Activated B cell treated with CpG ODN at 0.5 μM for 24 hours (primary cell): Measurements from ENCODE around the gene NAPSA. TPM values are rescaled to one million over a fixed set of nuclear protein-coding genes. Genes with fewer than 3 reads are reported as not detected.

ENCODE experiments used
- ATAC-seq: fragments of 200-7000 bp; cut with Tn5 transposase; one replicate; pipeline ENCODE4 v1.10.0; 2021; ENCODE audit warnings: low read depth, mild to moderate bottlenecking, moderate library complexity
- CTCF ChIA-PET: fragments of 350-600 bp; sonication (Branson Sonifier 250); formaldehyde crosslinking; loops from one replicate; lab custom pipeline; 2021; ENCODE audit warnings: antibody characterized with exemption; lab: Charles Lee
- POLR2A ChIA-PET: fragments of 350-600 bp; sonication (Branson Sonifier 250); formaldehyde crosslinking; loops from one replicate; lab custom pipeline; 2021; ENCODE audit warnings: antibody characterized with exemption; lab: Charles Lee
- DNase-seq: peaks from one replicate; pipeline ENCODE4 v3.0.0; 2022
- H3K27ac Mint-ChIP-seq: one replicate; pipeline ENCODE4 v1.8.0; 2020; ENCODE audit warnings: mixed read lengths
- H3K27me3 Mint-ChIP-seq: one replicate; pipeline ENCODE4 v1.8.0; 2021; ENCODE audit warnings: mixed read lengths
- H3K36me3 Mint-ChIP-seq: one replicate; pipeline ENCODE4 v1.8.0; 2021; ENCODE audit warnings: low read depth, mixed read lengths
- H3K4me1 Mint-ChIP-seq: one replicate; pipeline ENCODE4 v1.8.0; 2021; ENCODE audit warnings: mixed read lengths
- H3K4me3 Mint-ChIP-seq: one replicate; pipeline ENCODE4 v1.8.0; 2020; ENCODE audit warnings: mild to moderate bottlenecking, mixed read lengths
- H3K9me3 Mint-ChIP-seq: one replicate; pipeline ENCODE4 v1.8.0; 2020; ENCODE audit warnings: mixed read lengths
- CTCF ChIP-seq: fragments of 200-600 bp; IDR thresholded peaks from one replicate; pipeline ENCODE4 v1.8.0; 2022; ENCODE audit warnings: antibody characterized with exemption, mild to moderate bottlenecking
- intact Hi-C: fragments of 100-400 bp; cut with micrococcal nuclease; formaldehyde crosslinking; loops from one replicate; pipeline ENCODE4 v1.15.1; 2024
- total RNA-seq: library from RNA; stranded (reverse); gene quantifications from 2 replicates; pipeline ENCODE4 v1.2.3, GENCODE V29; 2022

Gene NAPSA
- total RNA-seq, 1 donor from 2014 or later, result 2.4 TPM

- DNase-seq, result no peak
- peaks cover 21% of the 10 kb centered on the region for H3K36me3 Mint-ChIP-seq
- ChIA-PET CTCF (no interaction called here), POLR2A (interaction anchor here (1.2 kb wide), 1 partner anchor 19 kb away, joined by 3 read pairs; no protein-coding TSS in a partner anchor)
- no peak for ATAC-seq
- H3K4me3 Mint-ChIP-seq, result no peak overlapping the region
- H3K4me1 Mint-ChIP-seq, result peaks cover 21% of the 10 kb centered on the region
- H3K27ac Mint-ChIP-seq, result no peak overlapping the region
- no peaks in the 10 kb centered on the region for H3K9me3 Mint-ChIP-seq
- TF ChIP-seq CTCF, result no peak
- intact Hi-C loops, result no loop called here
- H3K27me3 Mint-ChIP-seq, result no peaks in the 10 kb centered on the region
These were observed 43.2 kb downstream of the NAPSA start for GRCh38 chr19:50322234-50322633.

- DNase-seq, result no peak
- H3K4me1 Mint-ChIP-seq, result peaks cover 17% of the 10 kb centered on the region
- peaks cover 21% of the 10 kb centered on the region for H3K36me3 Mint-ChIP-seq
- H3K27ac Mint-ChIP-seq, result no peak overlapping the region
- CTCF ChIA-PET, result no interaction called here
- no peak for ATAC-seq
- no peak overlapping the region for H3K4me3 Mint-ChIP-seq
- TF ChIP-seq CTCF, result no peak
- intact Hi-C loops, result no loop called here
- no peaks in the 10 kb centered on the region for H3K9me3 Mint-ChIP-seq
- POLR2A ChIA-PET, result interaction anchor here (0.6 to 1.2 kb wide), 3 partner anchors 19 to 1115 kb away, joined by 3 to 8 read pairs (median 3); no protein-coding TSS in a partner anchor
- no peaks in the 10 kb centered on the region for H3K27me3 Mint-ChIP-seq
These were observed 43.6 kb downstream of the NAPSA start for GRCh38 chr19:50321831-50322230.

- Mint-ChIP-seq H3K9me3 (no peaks in the 10 kb centered on the region), H3K27ac (no peak overlapping the region), H3K36me3 (peaks cover 21% of the 10 kb centered on the region), H3K4me1 (peaks cover 15% of the 10 kb centered on the region), H3K27me3 (peaks cover 7% of the 10 kb centered on the region), H3K4me3 (no peak overlapping the region)
- no peak for TF ChIP-seq CTCF
- intact Hi-C loops, result no loop called here
- ChIA-PET POLR2A (interaction anchor here (0.7 kb wide), 1 partner anchor 8 kb away, joined by 3 read pairs; no protein-coding TSS in a partner anchor), CTCF (no interaction called here)
- no peak for DNase-seq
- no peak for ATAC-seq
These were observed 44.8 kb downstream of the NAPSA start for GRCh38 chr19:50320596-50320995.

- POLR2A ChIA-PET, result interaction anchor here (0.6 kb wide), 2 partner anchors 15 to 184 kb away, joined by 3 to 4 read pairs; no protein-coding TSS in a partner anchor
- no peak overlapping the region for H3K27ac Mint-ChIP-seq
- no peak for ATAC-seq
These were observed 45.4 kb downstream of the NAPSA start for GRCh38 chr19:50320051-50320450.

GRCh38 chr19:50319156-50319555, 46.3 kb downstream of the NAPSA start:
- no peaks in the 10 kb centered on the region for H3K9me3 Mint-ChIP-seq
- CTCF ChIA-PET, result no interaction called here
- no peak overlapping the region for H3K4me3 Mint-ChIP-seq
- ATAC-seq (no peak), DNase-seq (no peak)
- TF ChIP-seq CTCF, result no peak
- H3K27me3 Mint-ChIP-seq, result peaks cover 14% of the 10 kb centered on the region
- peaks cover 21% of the 10 kb centered on the region for H3K36me3 Mint-ChIP-seq
- peaks cover 14% of the 10 kb centered on the region for H3K4me1 Mint-ChIP-seq
- intact Hi-C loops, result no loop called here
- no peak overlapping the region for H3K27ac Mint-ChIP-seq
- POLR2A ChIA-PET, result interaction anchor here (0.6 kb wide), 1 partner anchor 265 kb away, joined by 4 read pairs; no protein-coding TSS in a partner anchor

More at GRCh38 chr19:50320051-50320450, 45.4 kb downstream of the NAPSA start:
- Mint-ChIP-seq H3K36me3 (peaks cover 21% of the 10 kb centered on the region), H3K4me1 (peaks cover 15% of the 10 kb centered on the region), H3K27me3 (peaks cover 8% of the 10 kb centered on the region), H3K4me3 (no peak overlapping the region), H3K9me3 (no peaks in the 10 kb centered on the region)
- TF ChIP-seq CTCF, result no peak
- intact Hi-C loops, result no loop called here
- CTCF ChIA-PET, result no interaction called here
- no peak for DNase-seq
